Uterus (tissue), 4 donors: ENCODE measurements around the gene SNAI1. TPM values are rescaled to one million over a fixed set of nuclear protein-coding genes. Genes with fewer than 3 reads are reported as not detected.

Source experiments
- DNase-seq, 2 donors: peaks; one replicate each; pipeline ENCODE4 v3.0.0-alpha.2; 2019 to 2020
- H3K27ac ChIP-seq, 2 donors: fragments of 200-600 bp; sonication (generic); 1 replicate in 1 of 2; 2 replicates in 1 of 2; pipeline ENCODE4 v1.5.1; 2016 to 2018
- H3K27me3 ChIP-seq, 2 donors: fragments of 200-600 bp; sonication (generic); one replicate each; pipeline ENCODE4 v1.5.1; 2018 to 2019; ENCODE audit warnings: control low read depth in 1 of 2
- H3K36me3 ChIP-seq, 2 donors: fragments of 200-600 bp; sonication (generic); one replicate each; pipeline ENCODE4 v1.5.1; 2019; ENCODE audit warnings: control low read depth in 1 of 2
- H3K4me1 ChIP-seq, 2 donors: fragments of 200-600 bp; sonication (generic); one replicate each; pipeline ENCODE4 v1.5.1; 2018 to 2019; ENCODE audit warnings: control low read depth in 1 of 2
- H3K4me3 ChIP-seq, 2 donors: fragments of 200-600 bp; sonication (generic); 1 replicate in 1 of 2; 2 replicates in 1 of 2; pipeline ENCODE4 v1.5.1; 2018 to 2019; ENCODE audit warnings: mild to moderate bottlenecking in 1 of 2
- H3K9me3 ChIP-seq, 2 donors: fragments of 200-600 bp; sonication (generic); one replicate each; pipeline ENCODE4 v1.5.1; 2019; ENCODE audit warnings: control low read depth in 1 of 2
- CTCF ChIP-seq, 4 experiments: fragments of 200-600 bp in 2 of 4; fragments of 450-650 bp in 2 of 4; sonication (generic) in 2 of 4; IDR thresholded peaks; one replicate each; pipeline ENCODE4 v1.5.1; 2016 to 2019; ENCODE audit warnings: antibody characterized with exemption in 4 of 4, mild to moderate bottlenecking in 2 of 4, moderate library complexity in 1 of 4
- POLR2A ChIP-seq, 2 donors: fragments of 450-650 bp; IDR thresholded peaks; one replicate each; pipeline ENCODE4 v1.6.1; 2016; ENCODE audit warnings: antibody characterized with exemption in 2 of 2, mild to moderate bottlenecking in 1 of 2, moderate library complexity in 1 of 2
- intact Hi-C: fragments of 100-400 bp; cut with DNase I; formaldehyde crosslinking; loops from one replicate; pipeline ENCODE4 v1.15.1; 2023; ENCODE audit warnings: low total_unique reads
- total RNA-seq, 4 donors: library from RNA; depleted of rRNA in 3 of 4; stranded (reverse); fragments of >200 nt in 3 of 4; gene quantifications; one replicate each; pipeline versions ENCODE4 v1.1.0 to v1.2.4, GENCODE V29; 2014 to 2023
- donor health status: DM: yes; HTN: yes; CAD: no.

SNAI1 gene
- total RNA-seq, 4 donors from 2014 or later: 1.0 to 15.4 (median 4.5) TPM

- intact Hi-C loops: loop anchor here (10.0 kb wide), 1 partner anchor 188 kb away; no protein-coding TSS in a partner anchor
- peak overlapping the region in 1 of 2 donors; percentile 19 for H3K27ac ChIP-seq
- H3K27me3 ChIP-seq: no peaks in the 10 kb centered on the region
- TF ChIP-seq CTCF (IDR thresholded peaks at IDR 0.05) (no peak), POLR2A (IDR thresholded peaks at IDR 0.05) (no peak)
- H3K36me3 ChIP-seq: no peaks in the 10 kb centered on the region
- no peak overlapping the region for H3K4me3 ChIP-seq
- no peak for DNase-seq
- peaks cover 0 to 16% of the 10 kb centered on the region in 2 donors for H3K4me1 ChIP-seq
- H3K9me3 ChIP-seq: no peaks in the 10 kb centered on the region
Observed at GRCh38 chr20:49987015-49987867, 4.5 kb downstream of the SNAI1 start.

GRCh38 chr20:49987868-49988690 lies 5.3 kb downstream of the SNAI1 start:
- Histone ChIP-seq H3K27ac (peak overlapping the region; percentile 22 to 60), H3K4me3 (no peak overlapping the region), H3K36me3 (no peaks in the 10 kb centered on the region), H3K4me1 (peaks cover 0 to 9% of the 10 kb centered on the region in 2 donors), H3K27me3 (no peaks in the 10 kb centered on the region), H3K9me3 (no peaks in the 10 kb centered on the region)
- intact Hi-C loops: loop anchor here (10.0 kb wide), 1 partner anchor 187 kb away; no protein-coding TSS in a partner anchor
- DNase-seq: no peak
- TF ChIP-seq CTCF (IDR thresholded peaks at IDR 0.05) (no peak), POLR2A (IDR thresholded peaks at IDR 0.05) (no peak)

DNA sequence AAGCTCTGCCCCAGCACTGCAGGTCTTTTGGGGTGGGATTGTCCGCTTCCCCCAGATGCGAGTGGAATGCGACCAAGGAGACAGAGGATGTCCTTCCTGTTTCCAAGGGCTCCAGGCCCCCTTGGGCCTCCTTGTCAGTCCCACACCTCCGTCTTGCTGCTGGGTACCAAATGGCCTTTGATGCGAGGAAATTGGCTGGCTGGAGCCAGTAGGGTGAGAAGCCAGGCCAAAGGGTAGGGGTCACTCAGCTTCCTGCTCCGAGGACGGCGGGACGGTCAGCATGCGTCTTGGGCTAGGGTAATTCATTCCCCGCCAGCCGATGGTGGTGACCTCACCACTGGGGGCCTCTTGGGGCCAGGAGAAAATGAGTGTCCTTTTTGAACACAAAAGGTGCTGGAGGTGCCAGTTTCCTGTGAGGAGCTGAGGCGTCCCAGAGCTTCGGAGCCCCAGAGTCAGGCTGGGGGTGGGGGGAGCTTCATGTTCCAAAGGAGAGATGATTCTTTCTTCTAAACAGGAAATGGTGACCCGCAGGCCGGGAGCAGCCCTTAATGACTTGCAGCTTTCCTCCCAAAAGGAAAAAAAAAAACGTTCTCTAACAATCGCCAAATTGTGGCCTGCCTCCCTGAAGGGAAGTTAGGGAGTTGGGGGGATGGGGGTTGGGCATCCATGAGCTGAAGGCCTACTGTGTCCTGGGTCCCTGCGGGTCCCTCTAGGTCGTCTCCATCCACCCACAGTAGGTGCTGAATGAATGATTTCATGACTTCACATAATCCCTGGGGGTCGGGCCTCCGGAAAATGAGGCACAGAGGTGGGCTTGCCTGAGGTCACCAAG lies 6.7 kb downstream of the SNAI1 start:
- intact Hi-C loops: loop anchor here (10.0 kb wide), 1 partner anchor 185 kb away; no protein-coding TSS in a partner anchor
- Histone ChIP-seq H3K27me3 (no peaks in the 10 kb centered on the region), H3K9me3 (no peaks in the 10 kb centered on the region), H3K36me3 (no peaks in the 10 kb centered on the region), H3K4me1 (peaks cover 0 to 5% of the 10 kb centered on the region in 2 donors), H3K4me3 (no peak overlapping the region), H3K27ac (peak overlapping the region; percentile 58 to 60)
- TF ChIP-seq CTCF (IDR thresholded peaks at IDR 0.05) (no peak), POLR2A (IDR thresholded peaks at IDR 0.05) (no peak)
- DNase-seq: peak; percentile 49 to 73

- Histone ChIP-seq H3K27me3 (no peaks in the 10 kb centered on the region), H3K4me1 (peaks cover 0 to 5% of the 10 kb centered on the region in 2 donors), H3K36me3 (no peaks in the 10 kb centered on the region), H3K9me3 (no peaks in the 10 kb centered on the region), H3K27ac (peak overlapping the region; percentile 58 to 60), H3K4me3 (no peak overlapping the region)
- intact Hi-C loops: no loop called here
- peak in 1 of 2 donors; percentile 18 for DNase-seq
- no peak for TF ChIP-seq POLR2A (IDR thresholded peaks at IDR 0.05)
Observed at GRCh38 chr20:49990271-49990720, 7.5 kb downstream of the SNAI1 start.

GRCh38 chr20:49993301-49993751 lies 10.5 kb downstream of the SNAI1 start:
- peaks cover 0 to under 1% of the 10 kb centered on the region in 2 donors for H3K4me1 ChIP-seq
- intact Hi-C loops: no loop called here
- no peak for TF ChIP-seq CTCF (IDR thresholded peaks at IDR 0.05)
- TF ChIP-seq POLR2A (IDR thresholded peaks at IDR 0.05): no peak
- no peaks in the 10 kb centered on the region for H3K9me3 ChIP-seq
- H3K36me3 ChIP-seq: no peaks in the 10 kb centered on the region
- H3K27me3 ChIP-seq: no peaks in the 10 kb centered on the region
- no peak overlapping the region for H3K4me3 ChIP-seq
- DNase-seq: no peak
- no peak overlapping the region for H3K27ac ChIP-seq
